Right cardiac atrium (tissue), 5 donors: Measurements from ENCODE around the gene TXNRD3. TPM values are rescaled to one million over a fixed set of nuclear protein-coding genes. Genes with fewer than 3 reads are reported as not detected.

Experiments used
- ATAC-seq, 2 donors: fragments of 200-7000 bp; cut with Tn5 transposase; one replicate each; pipeline versions ENCODE4 v1.8.0 to v1.9.1; 2020; ENCODE audit warnings: moderate library complexity in 2 of 2, mild to moderate bottlenecking in 1 of 2
- DNase-seq, 3 donors: peaks; one replicate each; pipeline ENCODE4 v3.0.0-alpha.2; 2020
- H3K27ac ChIP-seq: one replicate; pipeline ENCODE4 v1.5.1; 2013; ENCODE audit warnings: mild to moderate bottlenecking, low read length, control low read depth, moderate library complexity
- H3K27me3 ChIP-seq: one replicate; pipeline ENCODE4 v1.6.1; 2013; ENCODE audit not compliant: control insufficient read depth, insufficient read depth
- H3K4me1 ChIP-seq: one replicate; pipeline ENCODE4 v1.6.1; 2013; ENCODE audit warnings: low read length; ENCODE audit not compliant: control insufficient read depth, insufficient read depth
- H3K4me3 ChIP-seq: one replicate; pipeline ENCODE4 v1.5.1; 2013; ENCODE audit warnings: low read length, control low read depth
- H3K9me3 ChIP-seq: one replicate; pipeline ENCODE4 v1.6.1; 2013; ENCODE audit warnings: low read length; ENCODE audit not compliant: control insufficient read depth
- WGBS: extraction: QIAGEN DNeasy Blood & Tissue Kit; methylation state at CpG from one replicate; pipeline ENCODE4 v1.1.7; 2013; 5-methylcytosine and 5-hydroxymethylcytosine counted together
- intact Hi-C, 4 donors: fragments of 100-400 bp; cut with DNase I; formaldehyde crosslinking; loops; one replicate each; pipeline versions ENCODE4 v1.11.0 to v1.14.0; 2022 to 2023
- polyA plus RNA-seq: library from polyadenylated mRNA; stranded (reverse); fragments of 200-250 nt; gene quantifications from one replicate; pipeline ENCODE4 v1.2.3, GENCODE V29; 2013
- total RNA-seq, 4 donors: library from RNA; stranded (reverse); fragmentation: NEBNext Ultra II Directional; extraction: Animal tissue kit (Norgen Biotek cat#: 25700); gene quantifications; one replicate each; pipeline ENCODE4 v1.2.1, GENCODE V29; 2021
- donor health status: healthy with polysubstance abuse.
- donor health status: DM: no; HTN: yes; CAD: no.
- donor health status: DM: no; HTN: no; CAD: no.
- donor health status: DM: no; HTN: yes; CAD: no; lungs with severe emphysema.
- donor health status: DM: yes; HTN: yes; CAD: no.

The TXNRD3 gene
- total and polyA plus RNA-seq, 5 donors = 3.8 to 9.1 (median 7.1) TPM

- Histone ChIP-seq H3K27me3 (no peaks in the 10 kb centered on the region), H3K27ac (no peak overlapping the region), H3K9me3 (no peaks in the 10 kb centered on the region), H3K4me3 (no peak overlapping the region), H3K4me1 (no peaks in the 10 kb centered on the region)
- WGBS = 78% methylated on average over 2 of the region's 2 CpGs
- ATAC-seq (no peak), DNase-seq (no peak)
- intact Hi-C loops = no loop called here
Measured at GRCh38 chr3:126581569-126581968, 73.4 kb downstream of the TXNRD3 start.

- H3K4me3 ChIP-seq = no peak overlapping the region
- H3K9me3 ChIP-seq = no peaks in the 10 kb centered on the region
- no peak overlapping the region for H3K27ac ChIP-seq
- ATAC-seq (no peak), DNase-seq (no peak)
- intact Hi-C loops = no loop called here
- H3K27me3 ChIP-seq = no peaks in the 10 kb centered on the region
- H3K4me1 ChIP-seq = no peaks in the 10 kb centered on the region
- 81% methylated on average over 5 of the region's 5 CpGs for WGBS
Measured at GRCh38 chr3:126580746-126581145, 74.2 kb downstream of the TXNRD3 start.

- no peaks in the 10 kb centered on the region for H3K9me3 ChIP-seq
- H3K4me1 ChIP-seq = no peaks in the 10 kb centered on the region
- no peak for DNase-seq
- peak in 1 of 2 donors; percentile 24 for ATAC-seq
- H3K4me3 ChIP-seq = no peak overlapping the region
- intact Hi-C loops = no loop called here
- H3K27me3 ChIP-seq = no peaks in the 10 kb centered on the region
- 92% methylated on average over 7 of the region's 7 CpGs for WGBS
- no peak overlapping the region for H3K27ac ChIP-seq
Measured at GRCh38 chr3:126578702-126579101, 76.2 kb downstream of the TXNRD3 start.

GRCh38 chr3:126577261-126577660 lies 77.7 kb downstream of the TXNRD3 start:
- 45% methylated on average over 2 of the region's 2 CpGs for WGBS
- Histone ChIP-seq H3K9me3 (no peaks in the 10 kb centered on the region), H3K27ac (no peak overlapping the region), H3K4me1 (no peaks in the 10 kb centered on the region), H3K27me3 (no peaks in the 10 kb centered on the region), H3K4me3 (no peak overlapping the region)
- ATAC-seq (no peak), DNase-seq (peak in 1 of 3 donors; percentile 12)
- intact Hi-C loops = no loop called here

- intact Hi-C loops = no loop called here
- WGBS = 69% methylated on average over 15 of the region's 15 CpGs
- Histone ChIP-seq H3K27ac (no peak overlapping the region), H3K4me3 (no peak overlapping the region), H3K4me1 (no peaks in the 10 kb centered on the region), H3K27me3 (no peaks in the 10 kb centered on the region), H3K9me3 (no peaks in the 10 kb centered on the region)
- DNase-seq = peak in 1 of 3 donors; percentile 44
- ATAC-seq = peak in 1 of 2 donors; percentile 40
Measured at GRCh38 chr3:126573492-126574117, 81.3 kb downstream of the TXNRD3 start.

- H3K27ac ChIP-seq = no peak overlapping the region
- H3K9me3 ChIP-seq = no peaks in the 10 kb centered on the region
- intact Hi-C loops = no loop called here
- no peak overlapping the region for H3K4me3 ChIP-seq
- DNase-seq (no peak), ATAC-seq (peak in 1 of 2 donors; percentile 10)
- H3K27me3 ChIP-seq = no peaks in the 10 kb centered on the region
- H3K4me1 ChIP-seq = no peaks in the 10 kb centered on the region
- 87% methylated on average over 7 of the region's 7 CpGs for WGBS
Measured at GRCh38 chr3:126571078-126571477, 83.8 kb downstream of the TXNRD3 start.

GRCh38 chr3:126570103-126570541 lies 84.8 kb downstream of the TXNRD3 start:
- DNase-seq (no peak), ATAC-seq (peak in 1 of 2 donors; percentile 32)
- no peaks in the 10 kb centered on the region for H3K27me3 ChIP-seq
- intact Hi-C loops = no loop called here
- no peak overlapping the region for H3K27ac ChIP-seq
- no peaks in the 10 kb centered on the region for H3K9me3 ChIP-seq
- no peak overlapping the region for H3K4me3 ChIP-seq
- no peaks in the 10 kb centered on the region for H3K4me1 ChIP-seq
- 75% methylated on average over 6 of the region's 6 CpGs for WGBS

- DNase-seq (no peak), ATAC-seq (no peak)
- intact Hi-C loops = no loop called here
- Histone ChIP-seq H3K4me1 (no peaks in the 10 kb centered on the region), H3K27me3 (no peaks in the 10 kb centered on the region), H3K4me3 (no peak overlapping the region), H3K27ac (no peak overlapping the region), H3K9me3 (no peaks in the 10 kb centered on the region)
- WGBS = 85% methylated on average over 9 of the region's 9 CpGs
Measured at GRCh38 chr3:126569390-126569975, 85.4 kb downstream of the TXNRD3 start.

DNA sequence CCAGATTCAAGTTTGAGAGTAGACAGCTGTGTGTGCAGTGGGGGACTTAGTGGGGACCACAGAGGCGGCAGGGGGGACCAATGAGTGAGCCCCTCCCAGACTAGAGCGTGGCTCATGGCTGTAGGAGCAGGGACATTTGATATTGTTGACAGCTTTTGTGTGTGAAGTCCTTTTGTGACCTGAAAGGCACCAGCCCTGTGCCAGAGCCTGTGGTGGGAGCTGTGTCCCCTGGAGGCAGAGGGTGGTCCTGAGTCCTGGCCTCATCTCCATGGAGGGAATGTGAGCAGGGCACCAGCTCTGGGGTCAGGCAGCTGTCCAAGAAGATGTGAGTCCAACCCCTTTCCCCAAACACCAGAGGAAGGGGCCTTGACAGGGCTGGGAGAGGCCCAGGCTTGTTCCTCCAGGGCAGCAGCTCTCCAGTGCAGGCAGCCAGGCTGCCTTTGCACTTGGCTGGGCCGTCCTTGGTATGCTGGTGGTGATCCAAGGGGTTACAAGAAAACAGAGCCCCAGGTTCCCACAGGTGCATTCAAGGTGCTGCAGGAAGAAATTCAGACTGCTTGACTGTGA lies 86.1 kb downstream of the TXNRD3 start:
- DNase-seq = no peak
- Histone ChIP-seq H3K9me3 (no peaks in the 10 kb centered on the region), H3K27ac (no peak overlapping the region), H3K27me3 (no peaks in the 10 kb centered on the region), H3K4me3 (no peak overlapping the region), H3K4me1 (no peaks in the 10 kb centered on the region)
- ATAC-seq = no peak
- 72% methylated on average over 3 of the region's 3 CpGs for WGBS
- intact Hi-C loops = no loop called here

- intact Hi-C loops = no loop called here
- Histone ChIP-seq H3K4me1 (no peaks in the 10 kb centered on the region), H3K27me3 (no peaks in the 10 kb centered on the region), H3K9me3 (no peaks in the 10 kb centered on the region), H3K27ac (no peak overlapping the region), H3K4me3 (no peak overlapping the region)
- no peak for DNase-seq
- WGBS = 48% methylated on average over 10 of the region's 10 CpGs
- ATAC-seq = peak in 1 of 2 donors; percentile 53
Measured at GRCh38 chr3:126567696-126568438, 87.1 kb downstream of the TXNRD3 start.

DNA sequence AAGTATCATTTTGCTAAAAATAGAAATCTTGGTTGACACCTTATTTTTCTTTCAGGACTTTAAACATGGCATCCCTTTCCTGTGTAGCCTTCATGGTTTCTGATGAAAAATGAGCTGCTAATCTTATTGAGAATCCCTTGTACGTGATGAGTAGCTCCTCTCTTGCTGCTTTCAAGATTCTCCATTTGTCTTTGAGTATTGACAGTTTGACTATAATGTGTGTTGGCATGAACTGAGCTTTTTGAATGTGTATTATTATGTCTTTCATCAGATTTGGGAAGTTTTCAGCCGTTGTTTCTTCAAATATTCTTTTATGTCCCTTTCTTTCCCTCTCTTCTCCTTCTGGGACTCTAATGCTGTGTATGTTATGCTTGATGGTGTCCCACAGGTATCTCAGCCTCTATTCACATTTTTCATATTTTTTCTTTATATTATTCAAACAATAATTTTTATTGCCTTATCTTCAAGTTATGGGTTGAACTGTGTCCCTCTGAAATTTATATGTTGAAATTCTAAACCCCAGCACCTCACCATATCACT lies 92.1 kb downstream of the TXNRD3 start:
- 51% methylated on average over 2 of the region's 2 CpGs for WGBS
- no peak for ATAC-seq
- no peak for DNase-seq
- H3K9me3 ChIP-seq = no peaks in the 10 kb centered on the region
- intact Hi-C loops = no loop called here
- no peaks in the 10 kb centered on the region for H3K27me3 ChIP-seq
- H3K27ac ChIP-seq = no peak overlapping the region
- no peaks in the 10 kb centered on the region for H3K4me1 ChIP-seq
- H3K4me3 ChIP-seq = no peak overlapping the region
